AG04450 (cell line): Measurements from ENCODE around the gene SLC8A1. TPM values are rescaled to one million over a fixed set of nuclear protein-coding genes. Genes with fewer than 3 reads are reported as not detected.
"Not testable (repeated sequence)": the region's sequence is repeated elsewhere in the genome, so short reads cannot be mapped to it uniquely, and the experiment has no call there.

ENCODE experiments used
- CTCF ChIA-PET: fragments of 300-600, 350-600 bp; formaldehyde crosslinking; extraction: SDS; loops from one replicate; lab custom pipeline; 2022; ENCODE audit warnings: antibody characterized with exemption, inconsistent platforms; lab: Charles Lee
- POLR2A ChIA-PET: fragments of 350-600 bp; formaldehyde crosslinking; extraction: SDS; loops from one replicate; lab custom pipeline; 2021; ENCODE audit warnings: antibody characterized with exemption, inconsistent platforms; lab: Yijun Ruan, JAX
- DNase-seq: peaks from one replicate; pipeline ENCODE4 v3.0.0-alpha.2; 2011; ENCODE audit warnings: low read depth, low spot score
- H3K27ac ChIP-seq: one replicate; pipeline ENCODE4 v1.5.1; 2012; ENCODE audit warnings: low read depth, low read length, control low read depth
- H3K27me3 ChIP-seq: one replicate; pipeline ENCODE4 v1.6.0; 2012; ENCODE audit warnings: low read length; ENCODE audit not compliant: control insufficient read depth, insufficient read depth
- H3K4me3 ChIP-seq: 2 replicates; pipeline ENCODE4 v1.5.1; 2011; ENCODE audit warnings: mild to moderate bottlenecking, low read depth, low read length, control low read depth
- H3K9me3 ChIP-seq: 2 replicates; pipeline ENCODE4 v1.5.1; 2012; ENCODE audit warnings: low read length; ENCODE audit not compliant: control insufficient read depth, insufficient read depth
- polyA plus RNA-seq: library from polyadenylated mRNA; depleted of rRNA; stranded (reverse); fragments of >200 nt; gene quantifications from 2 replicates; pipeline ENCODE4 v1.2.3, GENCODE V29; 2011
- TF ChIP-seq, protein P1 (sequence below): IDR thresholded peaks from 2 replicates; pipeline ENCODE4 v1.5.1; 2011; ENCODE audit warnings: low read depth, low read length, control low read depth, inconsistent platforms

Gene SLC8A1
- polyA plus RNA-seq, 1 experiment, result 19.3 TPM

DNA sequence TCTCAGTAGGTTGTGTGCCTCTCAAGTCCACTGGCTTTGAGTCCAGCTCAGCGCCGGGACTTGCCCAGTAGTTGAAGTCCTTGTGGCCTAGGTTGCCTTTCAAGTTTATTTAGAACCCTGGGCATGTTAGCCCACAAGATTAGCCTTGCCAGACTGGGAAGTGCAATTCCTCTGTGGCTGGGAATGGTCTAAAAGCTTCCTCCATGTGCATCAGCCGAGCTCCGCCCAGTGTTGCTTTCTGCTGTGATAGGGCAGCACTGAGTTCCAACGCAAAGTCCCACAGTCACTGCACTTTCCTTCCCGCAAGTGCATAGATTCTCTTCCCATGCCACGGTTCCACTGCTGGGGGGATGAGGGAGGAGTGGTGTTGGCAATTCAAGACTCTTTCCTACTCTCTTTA is 364.0 kb downstream of the SLC8A1 start:
- no peak for DNase-seq
- CTCF ChIA-PET, result interaction anchor here (0.7 kb wide), 1 partner anchor 133 kb away, joined by 3 read pairs; no protein-coding TSS in a partner anchor
- no peak overlapping the region for H3K27ac ChIP-seq

DNA sequence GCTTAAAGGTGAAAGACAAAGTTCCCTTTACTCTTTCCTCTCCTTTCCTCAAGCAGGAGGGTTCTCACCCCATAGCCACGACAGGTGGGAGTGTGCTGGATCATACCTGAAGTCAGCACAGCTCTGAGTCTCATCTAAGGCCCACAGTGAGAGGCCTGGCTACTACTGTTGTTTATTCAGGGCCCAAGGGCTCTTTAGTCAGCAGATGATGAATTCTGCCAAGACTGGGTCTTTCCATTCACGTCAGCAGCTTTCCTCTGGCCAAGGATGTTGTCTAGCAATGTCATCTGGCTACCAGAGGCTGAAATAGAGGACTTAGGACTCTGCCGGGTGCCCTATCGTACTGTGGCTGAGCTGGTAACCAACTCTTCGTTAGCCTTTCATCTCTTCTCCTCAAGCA is 364.5 kb downstream of the SLC8A1 start:
- Histone ChIP-seq H3K27ac (no peak overlapping the region), H3K4me3 (no peak overlapping the region), H3K9me3 (no peaks in the 10 kb centered on the region), H3K27me3 (no peaks in the 10 kb centered on the region)
- POLR2A ChIA-PET, result no interaction called here
- TF ChIP-seq, protein P1, sequence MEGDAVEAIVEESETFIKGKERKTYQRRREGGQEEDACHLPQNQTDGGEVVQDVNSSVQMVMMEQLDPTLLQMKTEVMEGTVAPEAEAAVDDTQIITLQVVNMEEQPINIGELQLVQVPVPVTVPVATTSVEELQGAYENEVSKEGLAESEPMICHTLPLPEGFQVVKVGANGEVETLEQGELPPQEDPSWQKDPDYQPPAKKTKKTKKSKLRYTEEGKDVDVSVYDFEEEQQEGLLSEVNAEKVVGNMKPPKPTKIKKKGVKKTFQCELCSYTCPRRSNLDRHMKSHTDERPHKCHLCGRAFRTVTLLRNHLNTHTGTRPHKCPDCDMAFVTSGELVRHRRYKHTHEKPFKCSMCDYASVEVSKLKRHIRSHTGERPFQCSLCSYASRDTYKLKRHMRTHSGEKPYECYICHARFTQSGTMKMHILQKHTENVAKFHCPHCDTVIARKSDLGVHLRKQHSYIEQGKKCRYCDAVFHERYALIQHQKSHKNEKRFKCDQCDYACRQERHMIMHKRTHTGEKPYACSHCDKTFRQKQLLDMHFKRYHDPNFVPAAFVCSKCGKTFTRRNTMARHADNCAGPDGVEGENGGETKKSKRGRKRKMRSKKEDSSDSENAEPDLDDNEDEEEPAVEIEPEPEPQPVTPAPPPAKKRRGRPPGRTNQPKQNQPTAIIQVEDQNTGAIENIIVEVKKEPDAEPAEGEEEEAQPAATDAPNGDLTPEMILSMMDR, result no peak
- no peak for DNase-seq
- CTCF ChIA-PET, result no interaction called here

More for the DNA sequence above, 364.0 kb downstream of the SLC8A1 start:
- TF ChIP-seq, protein P1, result no peak
- H3K4me3 ChIP-seq, result no peak overlapping the region
- no peaks in the 10 kb centered on the region for H3K9me3 ChIP-seq
- POLR2A ChIA-PET, result no interaction called here
- no peaks in the 10 kb centered on the region for H3K27me3 ChIP-seq

DNA sequence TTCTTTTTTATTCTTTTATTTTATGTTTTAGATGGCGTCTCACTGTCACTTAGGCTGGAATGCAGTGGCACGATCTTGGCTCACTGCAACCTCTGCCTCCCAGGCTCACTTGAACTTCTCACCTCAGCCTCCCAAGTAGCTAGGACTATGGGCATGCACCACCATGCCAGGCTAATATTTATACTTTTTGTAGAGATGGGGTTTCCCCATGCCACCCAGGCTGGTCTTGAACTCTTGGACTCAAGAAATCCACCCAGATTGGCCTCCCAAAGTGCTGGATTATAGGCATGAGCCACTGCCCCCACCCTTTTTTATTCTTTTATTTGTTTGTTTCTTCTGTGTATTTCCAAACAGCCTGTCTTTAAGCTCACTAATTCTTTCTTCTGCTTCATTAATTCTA is 366.1 kb downstream of the SLC8A1 start:
- DNase-seq, result no peak
- Histone ChIP-seq H3K4me3 (no peak overlapping the region), H3K9me3 (no peaks in the 10 kb centered on the region), H3K27ac (no peak overlapping the region), H3K27me3 (no peaks in the 10 kb centered on the region)
- CTCF ChIA-PET, result no interaction called here
- TF ChIP-seq, protein P1, result no peak
- POLR2A ChIA-PET, result no interaction called here

DNA sequence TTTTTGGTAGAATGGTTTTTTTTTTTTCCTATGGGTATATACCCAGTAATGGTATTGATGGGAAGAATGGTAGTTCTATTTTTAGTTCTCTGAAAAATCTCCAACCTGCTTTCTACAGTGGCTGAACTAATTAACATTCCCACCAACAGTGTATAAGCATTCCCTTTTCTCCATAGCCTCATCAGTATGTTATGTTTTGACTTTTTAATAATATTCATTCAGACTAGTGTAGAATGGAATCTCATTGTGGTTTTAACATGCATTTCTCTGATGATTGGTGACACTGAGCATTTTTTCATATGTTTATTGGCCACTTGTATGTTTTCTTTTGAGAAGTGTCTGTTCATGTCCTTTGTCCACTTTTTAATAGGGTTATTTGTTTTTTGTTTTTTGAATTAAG is 378.6 kb downstream of the SLC8A1 start:
- H3K4me3 ChIP-seq, DNase-seq, H3K27me3 ChIP-seq, POLR2A ChIA-PET, H3K27ac ChIP-seq, CTCF ChIA-PET, H3K9me3 ChIP-seq: not testable (repeated sequence)

DNA sequence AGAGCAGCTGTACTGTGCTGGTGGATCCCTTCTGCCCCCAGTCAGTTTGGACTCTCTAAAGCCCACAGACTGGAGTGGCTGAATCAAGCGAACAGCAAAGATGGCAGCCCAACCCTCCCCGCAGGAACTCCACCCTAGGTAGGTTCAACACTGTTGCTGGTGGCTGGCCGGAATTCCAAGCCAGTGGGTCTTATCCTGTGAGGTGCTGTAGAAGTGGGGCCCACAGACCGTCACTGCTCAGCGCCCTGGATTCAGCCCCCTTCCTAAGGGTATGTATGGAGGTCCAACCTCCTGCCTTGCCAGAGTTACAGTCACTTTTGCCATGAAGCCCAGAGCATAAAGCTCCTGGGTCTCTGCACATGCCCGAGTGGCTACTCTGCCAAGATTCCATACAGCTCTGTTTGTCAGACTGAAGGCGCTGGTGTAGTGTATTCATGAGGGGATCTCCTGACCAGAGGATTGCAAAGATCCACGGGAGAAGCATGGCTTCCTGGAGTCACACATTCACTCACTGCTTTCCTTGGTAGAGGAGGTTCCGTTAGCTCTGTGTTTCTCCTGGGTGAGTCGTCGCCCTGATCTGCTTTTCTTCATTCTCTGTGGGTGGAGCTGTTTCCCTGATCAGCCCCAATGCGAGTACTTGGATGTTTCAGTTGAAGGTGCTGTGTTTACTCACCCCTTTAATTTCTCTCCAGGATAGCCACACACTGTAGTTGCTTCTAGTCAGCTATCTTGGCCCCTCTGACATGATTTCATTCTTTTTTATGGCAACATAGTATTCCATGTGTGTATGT is 379.3 kb downstream of the SLC8A1 start:
- Histone ChIP-seq H3K27me3 (no peaks in the 10 kb centered on the region), H3K27ac (no peak overlapping the region), H3K9me3 (peaks cover 3% of the 10 kb centered on the region; the same call in 1 of the 2 replicates), H3K4me3 (no peak overlapping the region)
- TF ChIP-seq, protein P1, result no peak
- no peak for DNase-seq
- CTCF ChIA-PET, result no interaction called here
- POLR2A ChIA-PET, result no interaction called here
